Fibroblast of pulmonary artery (primary cell): ENCODE results near the gene GHDC.
"Not testable (repeated sequence)": the region's sequence is repeated elsewhere in the genome, so short reads cannot be mapped to it uniquely, and the experiment has no call there.

ENCODE experiments used
- DNase-seq: peaks from one replicate; pipeline ENCODE4 v3.0.0-alpha.2; 2010; ENCODE audit warnings: low read depth
- H3K4me3 ChIP-seq: replicated peaks from 2 replicates; pipeline ENCODE4 v1.5.1; 2011; ENCODE audit warnings: low read depth, mild to moderate bottlenecking, control low read depth, low read length, moderate library complexity
- CTCF ChIP-seq: IDR thresholded peaks from 2 replicates; pipeline ENCODE4 v1.5.1; 2011; ENCODE audit warnings: mild to moderate bottlenecking, control low read depth, low read length, inconsistent platforms; ENCODE audit errors: missing control alignments

Gene GHDC

DNA sequence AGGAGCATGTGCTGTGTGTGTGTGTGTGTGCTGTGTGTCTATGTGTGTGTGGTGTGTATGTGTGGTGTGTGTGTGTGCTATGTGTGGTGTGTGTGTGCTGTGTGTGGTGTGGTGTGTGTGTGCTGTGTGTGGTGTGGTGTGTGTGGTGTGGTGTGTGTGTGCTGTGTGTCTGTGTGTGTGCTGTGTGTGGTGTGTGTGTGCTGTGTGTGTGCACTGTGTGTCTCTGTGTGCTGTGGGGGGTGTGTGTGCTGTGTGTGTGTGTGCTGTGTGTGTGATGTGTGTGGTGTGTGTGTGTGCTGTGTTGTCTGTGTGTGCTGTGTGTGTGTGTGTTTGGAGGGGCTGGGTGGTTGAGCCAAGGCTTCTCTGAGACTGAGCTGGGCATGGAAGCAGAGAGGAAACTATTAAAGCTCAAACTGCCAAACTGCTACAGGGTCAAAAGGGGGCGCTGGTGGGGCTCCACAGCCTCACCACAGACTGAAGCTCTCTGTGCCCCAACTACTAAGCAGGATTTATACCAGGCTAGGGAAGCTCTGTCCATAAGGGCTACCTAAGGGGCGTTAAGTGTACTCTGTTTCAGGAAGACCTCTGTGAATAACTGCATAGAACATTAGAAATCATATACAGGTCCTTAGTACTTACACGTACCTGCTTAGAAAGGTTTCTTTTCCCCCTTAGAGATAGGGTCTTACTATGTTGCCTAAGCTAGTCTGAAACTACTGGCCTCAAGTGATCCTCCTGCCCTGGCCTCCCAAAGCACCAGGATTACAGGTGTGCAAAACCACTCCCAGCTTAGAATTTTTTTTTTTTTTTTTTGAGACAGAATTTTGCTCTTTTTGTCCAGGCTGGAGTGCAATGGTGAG, 27.8 kb upstream of the GHDC start:
- peak; percentile 78 for TF ChIP-seq CTCF
- no peak overlapping the region for H3K4me3 ChIP-seq
- DNase-seq, result peak; percentile 81

DNA sequence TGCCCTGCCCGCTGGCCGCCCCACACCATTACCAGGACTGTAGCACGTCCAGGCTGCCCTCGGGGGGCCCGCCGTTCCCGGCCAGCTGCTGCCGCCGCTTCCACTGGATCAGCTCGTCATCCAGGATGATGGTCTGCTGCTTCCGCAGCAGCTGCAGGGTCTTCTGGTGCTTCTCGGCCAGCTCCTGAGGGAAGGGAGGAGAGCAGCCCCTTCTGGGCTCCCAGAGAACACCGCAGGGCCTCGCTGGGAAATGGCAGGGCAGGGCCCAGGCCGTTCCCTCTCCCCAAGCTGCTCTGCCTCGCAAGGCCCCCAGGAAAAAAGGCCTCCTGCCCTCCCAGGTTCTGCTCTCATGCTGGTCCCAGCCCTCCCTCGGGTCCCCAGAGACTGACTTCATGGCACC, 25.0 kb upstream of the GHDC start:
- not testable (repeated sequence) for H3K4me3 ChIP-seq, DNase-seq

DNA sequence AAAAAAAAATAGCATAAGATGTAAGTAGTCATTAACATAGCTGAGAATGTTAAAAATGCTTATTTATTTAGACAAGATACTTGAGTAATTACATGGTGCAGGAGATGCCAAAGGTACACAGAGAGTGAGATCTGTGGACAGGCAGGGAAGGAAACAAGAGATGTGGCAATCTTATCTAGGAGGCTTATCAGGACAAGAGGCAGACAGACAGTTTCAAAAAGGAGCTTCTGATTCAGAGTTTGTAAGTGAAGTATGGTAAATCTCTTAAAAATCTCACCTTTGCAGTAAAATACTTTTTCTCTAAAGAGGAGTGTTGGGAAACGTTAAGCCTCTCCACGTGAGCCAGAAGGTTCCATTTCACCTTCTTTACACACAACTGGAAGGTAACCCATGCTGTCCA, 19.9 kb upstream of the GHDC start:
- no peak for DNase-seq
- TF ChIP-seq CTCF, result no peak
- H3K4me3 ChIP-seq, result no peak overlapping the region

DNA sequence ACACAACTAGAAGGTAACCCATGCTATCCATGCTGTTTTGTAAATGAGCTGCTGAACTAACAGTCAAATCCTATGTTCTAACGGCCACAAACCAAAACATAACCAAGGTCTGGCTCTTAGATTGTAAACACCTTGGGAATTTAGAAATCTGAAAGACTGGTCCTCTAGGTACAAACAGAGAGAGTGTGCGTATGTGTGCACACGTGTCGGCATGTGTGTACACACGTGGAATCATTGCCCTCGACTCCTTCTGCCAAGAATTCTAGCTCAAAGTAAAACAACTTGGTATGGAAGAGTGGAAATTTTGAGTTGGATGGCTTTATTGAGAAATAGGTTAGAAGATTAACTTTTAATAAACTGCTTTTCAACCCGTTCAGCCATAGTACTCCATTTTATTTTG, 18.1 kb upstream of the GHDC start:
- DNase-seq, result no peak
- no peak overlapping the region for H3K4me3 ChIP-seq
- TF ChIP-seq CTCF, result no peak

GRCh38 chr17:42211921-42212341, 17.6 kb upstream of the GHDC start:
- not testable (repeated sequence) for DNase-seq, H3K4me3 ChIP-seq

GRCh38 chr17:42210046-42210445, 15.8 kb upstream of the GHDC start:
- no peak overlapping the region for H3K4me3 ChIP-seq
- TF ChIP-seq CTCF, result no peak
- DNase-seq, result no peak

DNA sequence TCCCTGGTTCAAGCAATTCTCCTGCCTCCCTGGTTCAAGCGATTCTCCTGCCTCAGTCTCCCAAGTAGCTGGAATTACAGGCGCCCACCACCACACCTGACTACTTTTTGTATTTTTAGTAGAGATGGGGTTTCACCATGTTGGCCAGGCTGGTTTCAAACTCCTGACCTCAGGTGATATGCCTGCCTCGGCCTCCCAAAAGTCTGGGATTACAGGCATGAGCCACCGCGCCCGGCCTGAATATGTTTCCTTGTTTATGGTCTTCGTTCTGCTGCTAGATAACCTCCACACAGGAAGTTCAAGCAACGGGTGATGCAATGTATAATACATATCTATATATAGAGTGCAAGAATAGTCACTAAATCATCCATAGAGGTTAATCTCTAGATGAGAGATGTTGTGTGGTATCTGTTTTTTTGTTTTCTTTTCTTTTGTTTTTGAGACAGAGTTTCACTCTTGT, 11.9 kb upstream of the GHDC start:
- H3K4me3 ChIP-seq, DNase-seq: not testable (repeated sequence)

- no peak overlapping the region for H3K4me3 ChIP-seq
- TF ChIP-seq CTCF, result no peak
- DNase-seq, result no peak
These were observed 9.1 kb upstream of the GHDC start for GRCh38 chr17:42203354-42203753.

DNA sequence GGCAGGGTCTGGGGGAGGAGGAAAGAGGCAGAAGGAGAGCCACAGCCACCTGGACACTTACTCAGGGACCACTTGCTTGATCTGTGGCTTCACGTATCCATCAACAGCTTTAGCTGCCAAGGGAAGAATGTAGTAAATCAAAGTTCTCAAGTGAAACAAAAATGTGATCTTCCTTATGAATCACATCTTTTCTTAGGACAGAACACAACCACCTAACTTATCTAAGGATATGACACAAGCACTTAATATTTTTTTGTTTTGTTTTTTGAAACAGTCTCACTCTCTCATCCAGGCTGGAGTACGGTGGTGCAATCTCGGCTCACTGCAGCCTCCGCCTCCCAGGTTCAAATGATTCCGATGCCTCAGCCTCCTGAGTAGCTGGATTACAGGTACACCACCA, 8.4 kb upstream of the GHDC start:
- no peak overlapping the region for H3K4me3 ChIP-seq
- peak; percentile 68 for DNase-seq

More for the DNA sequence above, 8.4 kb upstream of the GHDC start:
- no peak for TF ChIP-seq CTCF
